ENCODE measurements around the gene CLEC4C. TPM values are rescaled to one million over a fixed set of nuclear protein-coding genes. Genes with fewer than 3 reads are reported as not detected.
"Not testable (repeated sequence)": the region's sequence is repeated elsewhere in the genome, so short reads cannot be mapped to it uniquely, and the experiment has no call there.

CLEC4C gene
- not detected in 2 replicates for total RNA-seq (ENCODE audit: low replicate concordance)

- no peak for DNase-seq (ENCODE audit: low read depth)
- H3K4me3 ChIP-seq (ENCODE audit: low read depth, low read length) = no peak within 1 kb of the TSS
- no peak for TF ChIP-seq CTCF (IDR thresholded peaks at IDR 0.05; ENCODE audit: insufficient read depth, low read length)
Measured at GRCh38 chr12:7747246-7747645, at the start of gene CLEC4C. CLEC4C (minus strand) TSS chr12:7747375; CDS start chr12:7747348, 27 bp downstream.

GRCh38 chr12:7793211-7793610 lies 46.0 kb upstream of the CLEC4C start:
- DNase-seq (ENCODE audit: low read depth) = no peak
- TF ChIP-seq CTCF (IDR thresholded peaks at IDR 0.05; ENCODE audit: insufficient read depth, low read length) = no peak
- no peak overlapping the region for H3K4me3 ChIP-seq (ENCODE audit: low read depth, low read length)

- not testable (repeated sequence) for DNase-seq (ENCODE audit: low read depth); H3K4me3 ChIP-seq (ENCODE audit: low read depth, low read length)
Measured at GRCh38 chr12:7788884-7789528, 41.8 kb upstream of the CLEC4C start, which contains the start of gene NANOG. NANOG (plus strand) TSS chr12:7789402; CDS start chr12:7789615, 213 bp downstream.

GRCh38 chr12:7788294-7788660 lies 41.1 kb upstream of the CLEC4C start:
- no peak overlapping the region for H3K4me3 ChIP-seq (ENCODE audit: low read depth, low read length)
- no peak for DNase-seq (ENCODE audit: low read depth)
- TF ChIP-seq CTCF (IDR thresholded peaks at IDR 0.05; ENCODE audit: insufficient read depth, low read length) = no peak

- DNase-seq (ENCODE audit: low read depth) = peak; percentile 53
- H3K4me3 ChIP-seq (ENCODE audit: low read depth, low read length) = no peak overlapping the region
- no peak for TF ChIP-seq CTCF (IDR thresholded peaks at IDR 0.05; ENCODE audit: insufficient read depth, low read length)
Measured at GRCh38 chr12:7787574-7788293, 40.6 kb upstream of the CLEC4C start.

- H3K4me3 ChIP-seq (ENCODE audit: low read depth, low read length) = no peak overlapping the region
- no peak for TF ChIP-seq CTCF (IDR thresholded peaks at IDR 0.05; ENCODE audit: insufficient read depth, low read length)
- no peak for DNase-seq (ENCODE audit: low read depth)
Measured at GRCh38 chr12:7784701-7785100, 37.5 kb upstream of the CLEC4C start.

GRCh38 chr12:7783433-7783832 lies 36.3 kb upstream of the CLEC4C start:
- not testable (repeated sequence) for H3K4me3 ChIP-seq (ENCODE audit: low read depth, low read length); DNase-seq (ENCODE audit: low read depth)

- TF ChIP-seq CTCF (IDR thresholded peaks at IDR 0.05; ENCODE audit: insufficient read depth, low read length) = no peak
- H3K4me3 ChIP-seq (ENCODE audit: low read depth, low read length) = no peak overlapping the region
- DNase-seq (ENCODE audit: low read depth) = no peak
Measured at GRCh38 chr12:7782055-7782454, 34.9 kb upstream of the CLEC4C start.

Data from fibroblast of the aortic adventitia (primary cell).